ENCODE measurements around the gene NOC4L. TPM values are rescaled to one million over a fixed set of nuclear protein-coding genes. Genes with fewer than 3 reads are reported as not detected.

NOC4L gene
- total and polyA plus RNA-seq, 4 donors: 7.5 to 50.3 (median 11.5) TPM

DNA sequence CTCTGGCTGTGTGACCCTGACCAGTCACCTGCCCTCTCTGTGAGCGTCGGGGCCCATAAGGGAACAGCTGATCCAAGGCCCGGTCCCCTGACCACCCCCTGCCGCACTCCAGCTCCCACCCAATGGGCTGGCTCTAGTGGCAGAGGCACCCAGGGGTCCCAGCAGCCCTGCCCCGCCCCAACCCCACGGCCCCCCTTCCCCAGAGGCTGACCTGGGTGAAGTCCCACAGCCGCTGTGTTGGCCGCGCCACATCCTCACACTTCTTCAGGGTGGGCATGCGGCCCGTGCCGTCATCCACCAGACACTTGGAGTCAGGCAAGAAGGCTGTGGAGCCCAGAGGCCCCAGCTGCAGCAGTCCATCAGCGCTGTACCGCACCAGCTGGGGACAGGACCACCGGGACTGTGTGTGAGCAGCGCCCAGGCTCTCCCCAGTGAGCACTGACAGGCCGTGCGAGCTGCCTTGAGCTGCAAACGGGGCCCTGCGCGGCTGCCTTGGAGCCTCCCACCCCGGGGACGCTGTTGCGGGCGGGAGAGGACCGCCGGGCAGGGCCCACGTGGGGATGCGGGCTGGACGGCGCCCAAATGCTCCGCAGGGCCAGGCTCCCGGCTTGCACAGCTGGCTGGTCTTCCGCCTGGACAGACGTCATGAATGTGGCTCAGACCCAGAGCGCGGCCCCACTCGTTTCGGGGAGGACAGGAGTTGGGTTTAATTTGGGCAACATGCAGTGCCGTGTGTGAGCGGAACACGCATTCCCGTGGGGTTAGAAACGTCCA, 53.5 kb downstream of the NOC4L start:
- 76 to 85% methylated on average over 44 of the region's 44 CpGs for WGBS, 2 donors
- ATAC-seq (ENCODE audit: low FRiP score): no peak

DNA sequence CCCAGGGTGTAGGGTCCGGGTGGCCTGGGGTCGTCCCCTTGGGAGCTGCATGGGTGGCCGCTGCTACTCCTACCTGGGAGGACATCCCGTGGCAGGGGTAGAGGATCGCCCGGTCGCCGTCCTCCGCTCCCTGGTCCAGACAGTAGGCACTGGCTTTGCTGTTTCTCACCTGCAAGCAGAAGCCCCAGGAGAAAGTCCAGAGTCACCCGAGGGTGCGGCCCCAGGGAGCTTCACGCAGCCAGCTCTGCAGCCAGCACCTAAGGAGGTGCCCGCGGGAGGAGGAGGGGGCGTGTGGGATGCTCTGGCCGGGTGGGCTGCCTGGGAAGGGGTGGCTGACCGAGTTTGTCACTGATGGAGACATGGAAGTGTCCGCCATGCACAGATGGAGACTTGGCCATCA, 54.8 kb downstream of the NOC4L start:
- Histone ChIP-seq H3K27me3 (ENCODE audit: control insufficient read depth in 1 of 2, insufficient read depth in 2 of 2, low read length in 1 of 2) (no peaks in the 10 kb centered on the region), H3K9me3 (ENCODE audit: control insufficient read depth, low read length) (no peaks in the 10 kb centered on the region), H3K27ac (ENCODE audit: low read depth in 1 of 2, low read length in 2 of 2) (no peak overlapping the region), H3K4me3 (ENCODE audit: low read length in 2 of 2) (no peak overlapping the region), H3K4me1 (ENCODE audit: control insufficient read depth in 1 of 2, insufficient read depth in 2 of 2, low read length in 2 of 2) (no peaks in the 10 kb centered on the region), H3K36me3 (ENCODE audit: control insufficient read depth in 1 of 2, insufficient read depth in 2 of 2, low read length in 1 of 2) (no peaks in the 10 kb centered on the region)
- intact Hi-C loops (cut with DNase I): no loop called here
- no peak for ATAC-seq (ENCODE audit: low FRiP score)
- 84 to 85% methylated on average over 18 of the region's 18 CpGs for WGBS, 2 donors
- DNase-seq: no peak

More for the DNA sequence above, 53.5 kb downstream of the NOC4L start:
- Histone ChIP-seq H3K27me3 (ENCODE audit: control insufficient read depth in 1 of 2, insufficient read depth in 2 of 2, low read length in 1 of 2) (no peaks in the 10 kb centered on the region), H3K36me3 (ENCODE audit: control insufficient read depth in 1 of 2, insufficient read depth in 2 of 2, low read length in 1 of 2) (no peaks in the 10 kb centered on the region), H3K4me1 (ENCODE audit: control insufficient read depth in 1 of 2, insufficient read depth in 2 of 2, low read length in 2 of 2) (no peaks in the 10 kb centered on the region), H3K27ac (ENCODE audit: low read depth in 1 of 2, low read length in 2 of 2) (no peak overlapping the region), H3K4me3 (ENCODE audit: low read length in 2 of 2) (no peak overlapping the region), H3K9me3 (ENCODE audit: control insufficient read depth, low read length) (no peaks in the 10 kb centered on the region)
- DNase-seq: no peak
- intact Hi-C loops (cut with DNase I): no loop called here

DNA sequence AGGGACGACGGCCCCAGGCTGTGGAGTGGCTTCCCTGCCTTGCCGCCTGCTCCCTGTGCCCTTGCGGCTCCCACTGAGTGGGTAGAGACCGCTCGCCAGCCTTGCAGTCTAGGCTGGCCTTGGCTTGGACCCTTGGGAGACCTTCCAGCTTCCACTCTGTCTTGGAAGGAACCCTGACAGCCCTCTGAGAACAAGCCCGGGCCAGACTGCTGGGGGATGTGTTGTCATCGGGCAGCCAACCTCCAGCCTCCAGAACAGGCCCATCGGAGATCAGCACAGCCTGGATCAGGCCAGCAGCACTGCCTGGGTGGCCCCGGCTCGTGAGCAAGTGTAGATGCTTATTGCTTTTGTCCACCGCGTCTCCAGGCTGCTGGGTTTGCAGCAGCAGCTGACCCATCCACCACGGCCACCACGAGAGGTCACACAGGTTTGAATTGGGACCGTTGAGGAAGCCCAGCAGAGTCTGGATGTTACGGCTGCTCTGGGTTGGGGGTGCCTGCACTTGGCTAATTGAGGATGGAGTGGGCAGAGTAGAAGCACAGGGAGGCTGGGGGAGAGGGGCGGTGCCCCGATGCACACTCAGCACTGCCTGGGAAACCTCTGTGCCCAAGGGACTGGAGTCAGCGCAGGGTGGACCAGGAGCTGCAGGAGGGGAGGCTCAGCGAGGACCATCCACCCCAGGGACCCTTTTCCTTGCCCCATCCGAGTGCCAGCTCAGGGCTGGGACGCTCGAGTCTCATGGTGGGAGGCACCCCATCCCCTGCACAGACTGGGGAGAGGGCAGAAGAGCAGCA, 55.5 kb downstream of the NOC4L start:
- DNase-seq (no peak), ATAC-seq (ENCODE audit: low FRiP score) (no peak)
- WGBS, 2 donors: 71 to 75% methylated on average over 23 to 24 of the region's 24 CpGs
- no peaks in the 10 kb centered on the region for H3K9me3 ChIP-seq (ENCODE audit: control insufficient read depth, low read length)
- no peak overlapping the region for H3K27ac ChIP-seq (ENCODE audit: low read depth in 1 of 2, low read length in 2 of 2)
- H3K4me3 ChIP-seq (ENCODE audit: low read length in 2 of 2): no peak overlapping the region
- H3K27me3 ChIP-seq (ENCODE audit: control insufficient read depth in 1 of 2, insufficient read depth in 2 of 2, low read length in 1 of 2): no peaks in the 10 kb centered on the region
- no peaks in the 10 kb centered on the region for H3K36me3 ChIP-seq (ENCODE audit: control insufficient read depth in 1 of 2, insufficient read depth in 2 of 2, low read length in 1 of 2)
- intact Hi-C loops (cut with DNase I): no loop called here
- no peaks in the 10 kb centered on the region for H3K4me1 ChIP-seq (ENCODE audit: control insufficient read depth in 1 of 2, insufficient read depth in 2 of 2, low read length in 2 of 2)

DNA sequence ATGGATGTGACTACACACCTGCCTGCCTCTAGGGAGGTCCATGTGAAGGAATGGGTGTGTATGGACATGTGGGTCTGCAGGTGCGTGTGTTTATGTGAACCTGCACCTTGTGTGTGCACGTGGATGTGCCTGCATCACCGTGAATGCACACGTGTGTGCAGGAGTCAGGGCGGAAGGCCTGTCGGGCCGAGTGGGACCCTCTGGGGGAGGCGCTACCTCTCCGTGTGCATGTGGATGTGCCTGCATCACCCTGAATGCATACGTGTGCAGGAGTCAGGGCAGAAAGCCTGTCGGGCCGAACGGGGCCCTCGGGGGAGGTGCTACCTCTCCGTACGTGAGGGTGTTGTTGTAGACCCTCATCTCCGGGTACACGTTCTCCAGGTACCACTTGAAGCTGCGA, 56.5 kb downstream of the NOC4L start:
- no peak overlapping the region for H3K27ac ChIP-seq (ENCODE audit: low read depth in 1 of 2, low read length in 2 of 2)
- H3K4me3 ChIP-seq (ENCODE audit: low read length in 2 of 2): no peak overlapping the region
- no peaks in the 10 kb centered on the region for H3K27me3 ChIP-seq (ENCODE audit: control insufficient read depth in 1 of 2, insufficient read depth in 2 of 2, low read length in 1 of 2)
- H3K36me3 ChIP-seq (ENCODE audit: control insufficient read depth in 1 of 2, insufficient read depth in 2 of 2, low read length in 1 of 2): no peaks in the 10 kb centered on the region
- DNase-seq (no peak), ATAC-seq (ENCODE audit: low FRiP score) (no peak)
- intact Hi-C loops (cut with DNase I): no loop called here
- no peaks in the 10 kb centered on the region for H3K4me1 ChIP-seq (ENCODE audit: control insufficient read depth in 1 of 2, insufficient read depth in 2 of 2, low read length in 2 of 2)
- no peaks in the 10 kb centered on the region for H3K9me3 ChIP-seq (ENCODE audit: control insufficient read depth, low read length)
- WGBS, 2 donors: 88% methylated on average over 19 of the region's 19 CpGs

DNA sequence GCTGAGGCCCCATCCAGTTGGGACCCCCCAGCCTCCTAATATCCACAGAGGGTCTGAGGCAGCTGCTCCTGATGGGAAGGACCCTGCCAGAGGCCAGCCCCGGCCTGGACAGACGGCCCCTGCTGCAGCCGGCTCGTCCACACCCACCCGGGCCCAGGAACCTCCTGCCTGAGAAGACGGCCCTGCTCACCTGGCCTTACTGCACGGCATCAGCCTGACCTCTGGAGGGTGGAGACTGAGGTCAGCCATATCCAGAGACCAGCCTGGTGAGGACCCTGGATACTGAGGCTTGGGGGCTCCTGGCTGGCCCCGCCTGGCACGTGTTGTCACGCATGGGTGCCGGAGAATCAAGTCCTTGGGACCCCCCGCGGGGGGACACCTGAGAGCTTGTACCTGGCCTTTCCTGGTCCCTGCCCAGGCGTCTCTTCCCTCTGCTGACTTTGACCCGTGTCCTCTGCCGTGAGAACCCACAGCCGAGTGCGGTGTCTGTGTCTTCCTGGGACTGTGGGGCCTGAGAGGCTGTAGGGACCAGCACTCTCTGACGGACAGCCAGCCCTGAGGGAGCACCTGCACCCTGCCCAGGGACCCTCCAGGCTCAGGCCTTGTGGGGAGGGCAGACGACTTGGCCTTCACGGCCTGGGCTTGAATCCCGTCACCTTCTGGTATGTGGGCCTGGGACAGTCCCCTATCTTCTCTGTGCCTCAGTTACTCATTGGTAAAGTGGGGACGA, 57.3 kb downstream of the NOC4L start:
- H3K27me3 ChIP-seq (ENCODE audit: control insufficient read depth in 1 of 2, insufficient read depth in 2 of 2, low read length in 1 of 2): no peaks in the 10 kb centered on the region
- H3K36me3 ChIP-seq (ENCODE audit: control insufficient read depth in 1 of 2, insufficient read depth in 2 of 2, low read length in 1 of 2): no peaks in the 10 kb centered on the region
- no peak for ATAC-seq (ENCODE audit: low FRiP score)
- H3K9me3 ChIP-seq (ENCODE audit: control insufficient read depth, low read length): no peaks in the 10 kb centered on the region
- WGBS, 2 donors: 89 to 90% methylated on average over 23 of the region's 23 CpGs
- H3K4me1 ChIP-seq (ENCODE audit: control insufficient read depth in 1 of 2, insufficient read depth in 2 of 2, low read length in 2 of 2): no peaks in the 10 kb centered on the region
- no peak overlapping the region for H3K4me3 ChIP-seq (ENCODE audit: low read length in 2 of 2)
- peak in 1 of 2 donors; percentile 29 for DNase-seq
- intact Hi-C loops (cut with DNase I): no loop called here
- H3K27ac ChIP-seq (ENCODE audit: low read depth in 1 of 2, low read length in 2 of 2): no peak overlapping the region

Other genes starting within 250 kb of the NOC4L start
- 10 to 100 TPM; 39.9 to 56.5 TPM for gene ULK1, start 249.8 kb upstream of the NOC4L start, total RNA-seq
- 10 to 100 TPM in 1 of 2 donors, 1 to 10 TPM in 1; 6.6 to 43.6 TPM for gene ULK1, start 249.8 kb upstream of the NOC4L start, polyA plus RNA-seq
- 10 to 100 TPM; 17.7 to 20.0 TPM for gene PUS1, start 215.2 kb upstream of the NOC4L start, total RNA-seq
- 10 to 100 TPM in 1 of 2 donors, 1 to 10 TPM in 1; 6.5 to 20.2 TPM for gene PUS1, start 215.2 kb upstream of the NOC4L start, polyA plus RNA-seq
- gene EP400, start 194.5 kb upstream of the NOC4L start, total RNA-seq: 10 to 100 TPM; 39.9 to 52.9 TPM
- 10 to 100 TPM in 1 of 2 donors, 1 to 10 TPM in 1; 2.8 to 16.2 TPM for gene EP400, start 194.5 kb upstream of the NOC4L start, polyA plus RNA-seq
- 10 to 100 TPM; 14.3 to 14.9 TPM for gene DDX51, start 138 bp upstream of the NOC4L start, total RNA-seq
- 10 to 100 TPM in 1 of 2 donors, 1 to 10 TPM in 1; 3.3 to 32.4 TPM for gene DDX51, start 138 bp upstream of the NOC4L start, polyA plus RNA-seq
- gene GALNT9, start 185.1 kb downstream of the NOC4L start, total RNA-seq: under 1 TPM; 0.62 to 0.84 TPM
- gene GALNT9, start 185.1 kb downstream of the NOC4L start, polyA plus RNA-seq: not detected